ENCODE results near the gene IFT22.
A peak's percentile ranks its signal among the peaks of the same experiment; 100 is the strongest.
"Not testable (repeated sequence)": the region's sequence is repeated elsewhere in the genome, so short reads cannot be mapped to it uniquely, and the experiment has no call there.

The IFT22 gene

DNA sequence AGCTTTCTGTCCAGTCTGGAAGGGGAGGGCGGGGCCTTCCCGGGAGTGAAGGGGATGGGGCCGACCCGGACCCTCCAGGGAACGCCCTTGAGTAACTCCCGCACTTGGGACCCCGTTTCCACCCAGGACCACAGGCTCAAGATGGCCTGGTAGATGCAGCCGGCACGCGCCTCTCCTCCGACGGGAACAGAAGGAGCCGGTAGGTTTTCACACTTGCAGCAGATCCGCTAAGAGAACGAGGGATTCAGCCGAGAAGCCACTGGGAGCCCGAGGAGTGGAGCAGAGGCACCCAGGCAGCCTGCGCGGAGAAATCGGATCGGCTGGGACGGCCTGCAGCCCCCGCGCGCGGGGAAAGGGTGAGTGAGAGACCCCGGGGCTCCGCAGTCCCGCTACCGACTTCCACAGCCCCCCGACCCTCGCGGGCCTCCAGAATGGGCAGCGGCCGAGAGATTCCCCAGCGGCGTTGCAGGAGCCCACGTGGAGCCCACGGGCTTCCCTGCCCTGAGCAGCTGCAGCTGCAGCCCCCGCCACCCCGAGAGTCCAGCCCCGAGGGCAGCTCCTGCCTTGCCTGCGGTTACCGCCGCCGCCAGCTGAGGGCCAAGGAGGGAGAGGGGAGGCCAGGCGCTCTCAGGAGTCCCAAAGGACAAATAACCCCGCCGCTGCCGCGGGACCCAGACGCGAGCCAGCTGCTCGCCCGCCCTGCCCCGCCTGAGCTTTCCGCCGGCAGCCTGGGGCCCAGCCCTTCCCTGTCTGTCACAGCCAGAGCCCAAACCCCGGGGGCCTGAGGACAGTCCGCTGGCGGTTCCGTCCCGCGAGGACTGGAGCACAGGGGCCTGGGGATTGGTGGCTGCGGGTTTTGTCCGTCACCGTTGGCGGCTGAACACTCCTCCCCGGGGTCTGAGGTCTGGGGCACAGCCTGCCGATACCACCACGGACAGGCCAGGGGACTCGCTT lies 21.8 kb downstream of the IFT22 start:
- H3K9me3 Mint-ChIP-seq = peaks cover 12% of the 10 kb centered on the region
- H3K36me3 Mint-ChIP-seq (ENCODE audit: low read depth) = no peaks in the 10 kb centered on the region
- peaks cover 91% of the 10 kb centered on the region for H3K27me3 Mint-ChIP-seq
- H3K4me1 Mint-ChIP-seq (ENCODE audit: low read depth) = no peaks in the 10 kb centered on the region
- intact Hi-C loops (cut with micrococcal nuclease) = no loop called here
- no peak overlapping the region for H3K4me3 Mint-ChIP-seq
- no peak overlapping the region for H3K27ac Mint-ChIP-seq

DNA sequence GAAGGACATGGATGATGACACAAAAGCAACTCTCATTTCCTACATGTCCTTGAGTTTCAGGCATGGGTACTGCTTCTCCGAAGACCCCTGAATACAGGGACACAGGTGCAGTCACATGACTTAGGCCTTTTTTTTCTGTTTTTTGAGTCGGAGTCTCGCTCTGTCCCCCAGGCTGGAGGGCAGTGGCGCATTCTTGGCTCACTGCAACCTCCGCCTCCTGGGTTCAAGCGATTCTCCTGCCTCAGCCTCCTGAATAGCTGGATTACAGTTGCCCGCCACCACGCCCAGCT lies 26.8 kb downstream of the IFT22 start:
- intact Hi-C loops (cut with micrococcal nuclease) = no loop called here
- Mint-ChIP-seq H3K27ac (no peak overlapping the region), H3K9me3 (no peaks in the 10 kb centered on the region), H3K36me3 (ENCODE audit: low read depth) (no peaks in the 10 kb centered on the region), H3K4me1 (ENCODE audit: low read depth) (peaks cover 6% of the 10 kb centered on the region), H3K27me3 (peaks cover 82% of the 10 kb centered on the region), H3K4me3 (no peak overlapping the region)

DNA sequence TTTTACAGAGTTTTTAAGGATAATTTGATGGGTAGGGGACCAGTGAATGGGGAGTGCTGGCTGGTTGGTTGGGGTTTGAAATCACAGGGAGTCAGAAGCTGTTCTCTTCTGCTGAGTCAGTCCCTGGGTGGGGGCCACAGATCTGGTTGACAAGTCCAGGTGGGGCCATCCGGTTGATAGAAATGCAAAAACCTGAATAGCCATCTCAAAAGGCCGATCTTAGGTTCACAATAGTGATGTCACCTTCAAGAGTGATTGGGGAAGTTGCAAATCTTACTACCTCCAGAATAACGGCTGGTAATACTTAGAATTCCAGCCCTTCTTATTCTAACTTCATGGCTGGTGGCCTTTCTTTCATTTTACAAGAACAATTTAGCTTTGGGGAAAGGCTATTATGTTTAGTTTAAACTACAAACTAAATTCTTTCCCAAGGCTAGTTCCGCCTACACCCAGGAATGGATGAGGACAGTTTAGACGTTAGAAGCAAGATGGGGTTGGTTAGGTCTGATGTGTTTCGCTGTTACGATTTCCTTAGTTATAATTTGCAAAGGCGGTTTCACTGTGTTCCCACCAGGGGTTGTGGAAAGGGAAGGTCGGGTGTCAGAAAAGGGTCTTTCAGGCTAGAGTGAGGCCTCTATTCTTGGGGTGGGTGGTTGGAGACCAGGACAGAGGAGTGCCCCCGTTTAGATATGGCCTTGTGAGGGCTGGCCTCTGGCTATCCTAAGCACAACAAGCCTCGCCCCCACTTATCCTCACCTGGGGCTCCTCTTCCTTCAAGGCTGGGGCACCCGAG lies 27.4 kb downstream of the IFT22 start:
- peaks cover 80% of the 10 kb centered on the region for H3K27me3 Mint-ChIP-seq

DNA sequence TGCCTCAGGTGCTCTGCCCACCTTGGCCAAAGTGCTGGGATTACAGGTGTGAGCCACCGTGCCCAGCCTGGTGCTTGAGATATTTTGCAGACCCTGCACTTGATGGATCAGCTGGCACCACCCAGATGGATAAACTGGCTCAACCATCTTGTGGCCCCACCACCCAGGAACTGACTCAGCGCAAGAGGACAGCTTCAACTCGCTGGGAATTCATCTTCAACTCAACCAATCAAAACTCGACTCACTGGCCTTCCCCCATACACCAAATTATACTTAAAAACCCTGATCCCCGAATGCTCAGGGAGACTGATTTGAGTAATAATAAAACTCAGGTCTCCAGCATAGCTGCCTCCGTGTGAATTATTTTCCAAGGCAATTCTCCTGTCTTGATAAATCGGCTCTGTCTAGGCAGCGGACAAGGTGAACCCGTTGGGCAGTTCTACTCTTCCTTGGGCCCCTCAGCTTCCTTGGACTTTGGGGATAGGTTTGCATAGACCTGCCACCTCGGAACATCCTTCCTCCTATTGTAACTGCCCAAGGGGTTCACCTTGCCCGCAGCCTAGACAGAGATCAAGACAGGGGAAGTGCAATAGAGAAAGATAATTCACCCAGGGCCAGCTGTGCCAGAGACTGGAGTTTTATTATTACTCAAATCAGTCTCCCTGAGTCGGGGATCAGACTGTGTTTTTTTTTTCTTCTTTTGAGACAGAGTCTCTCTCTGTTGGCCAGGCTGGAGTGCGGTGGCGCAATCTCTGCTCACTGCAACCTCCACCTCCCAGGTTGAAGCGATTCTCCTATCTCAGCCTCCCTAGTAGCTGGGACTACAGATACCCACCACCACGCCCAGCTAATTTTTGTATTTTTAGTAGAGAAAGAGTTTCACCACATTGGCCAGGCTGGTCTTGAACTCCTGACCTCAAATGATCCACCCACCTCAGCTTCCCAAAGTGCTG lies 28.3 kb downstream of the IFT22 start:
- H3K27ac Mint-ChIP-seq; H3K9me3 Mint-ChIP-seq; H3K4me1 Mint-ChIP-seq (ENCODE audit: low read depth); H3K36me3 Mint-ChIP-seq (ENCODE audit: low read depth); intact Hi-C loops (cut with micrococcal nuclease); H3K4me3 Mint-ChIP-seq: not testable (repeated sequence)
- H3K27me3 Mint-ChIP-seq = peaks cover 75% of the 10 kb centered on the region

More for the DNA sequence above, 27.4 kb downstream of the IFT22 start:
- Mint-ChIP-seq H3K4me3 (no peak overlapping the region), H3K36me3 (ENCODE audit: low read depth) (no peaks in the 10 kb centered on the region), H3K27ac (no peak overlapping the region), H3K4me1 (ENCODE audit: low read depth) (peaks cover 6% of the 10 kb centered on the region), H3K9me3 (no peaks in the 10 kb centered on the region)
- intact Hi-C loops (cut with micrococcal nuclease) = no loop called here

DNA sequence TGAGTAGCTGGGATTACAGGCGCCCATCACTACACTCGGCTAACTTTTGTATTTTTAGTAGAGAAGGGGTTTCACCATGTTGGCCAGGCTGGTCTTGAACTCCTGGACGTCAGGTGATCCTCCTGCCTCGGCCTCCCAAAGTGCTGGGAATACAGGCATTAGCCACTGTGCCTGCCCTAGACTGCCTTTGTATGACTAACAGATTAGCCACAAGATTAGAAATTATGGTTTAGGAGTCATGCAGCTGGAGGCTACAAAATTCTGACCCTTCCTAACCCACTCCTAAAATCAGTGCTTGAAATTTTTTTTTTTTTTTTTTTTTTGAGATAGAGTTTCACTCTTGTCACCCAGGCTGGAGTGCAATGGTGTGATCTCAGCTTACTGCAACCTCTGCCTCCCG lies 29.0 kb downstream of the IFT22 start:
- H3K4me1 Mint-ChIP-seq (ENCODE audit: low read depth); H3K9me3 Mint-ChIP-seq; H3K4me3 Mint-ChIP-seq; H3K36me3 Mint-ChIP-seq (ENCODE audit: low read depth); H3K27ac Mint-ChIP-seq; intact Hi-C loops (cut with micrococcal nuclease): not testable (repeated sequence)
- H3K27me3 Mint-ChIP-seq = peaks cover 69% of the 10 kb centered on the region

DNA sequence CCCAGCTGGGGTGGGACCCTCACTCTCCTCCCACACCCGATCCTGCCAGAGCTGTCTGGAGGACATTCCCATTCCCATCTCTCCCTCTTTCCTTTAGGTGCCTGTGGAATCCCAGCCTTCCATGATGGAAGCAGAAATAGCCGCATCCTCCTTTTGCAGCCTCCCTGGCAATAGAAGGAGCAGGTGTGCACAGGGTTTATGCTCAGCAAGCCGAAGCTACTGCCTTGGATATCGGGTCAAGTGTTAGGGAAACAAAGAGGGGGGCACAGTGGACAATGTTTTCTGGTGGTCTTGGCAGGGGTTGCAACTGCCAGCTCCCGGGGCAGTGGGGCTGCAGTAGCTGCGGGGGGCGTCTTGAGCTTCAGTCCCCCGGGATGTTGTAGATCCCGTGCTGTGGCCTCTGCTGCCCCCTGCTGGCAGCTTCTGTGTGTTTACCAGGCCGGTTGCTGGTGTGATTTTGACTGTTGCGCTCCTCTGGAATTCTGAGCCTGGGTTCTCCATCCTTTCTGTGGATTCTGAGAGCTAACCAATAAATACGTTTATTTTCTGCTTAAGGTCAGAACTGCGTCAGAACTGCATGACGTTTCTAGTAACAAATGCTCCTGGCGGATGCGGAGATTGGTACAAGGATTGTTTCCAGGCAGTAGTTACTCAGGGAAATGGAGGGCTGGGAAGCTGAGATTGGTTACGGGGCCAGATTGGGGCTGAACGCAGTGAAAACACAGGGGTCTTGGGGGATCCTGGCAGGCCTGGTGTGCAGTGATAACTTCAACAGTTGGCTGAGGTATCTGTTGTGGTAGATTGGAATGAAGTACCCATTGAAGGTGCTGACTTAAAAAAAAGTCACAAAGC lies 31.2 kb downstream of the IFT22 start:
- peaks cover 51% of the 10 kb centered on the region for H3K27me3 Mint-ChIP-seq
- H3K9me3 Mint-ChIP-seq = peaks cover 11% of the 10 kb centered on the region
- intact Hi-C loops (cut with micrococcal nuclease); H3K36me3 Mint-ChIP-seq (ENCODE audit: low read depth); H3K27ac Mint-ChIP-seq; H3K4me3 Mint-ChIP-seq: not testable (repeated sequence)
- peaks cover 23% of the 10 kb centered on the region for H3K4me1 Mint-ChIP-seq (ENCODE audit: low read depth)

DNA sequence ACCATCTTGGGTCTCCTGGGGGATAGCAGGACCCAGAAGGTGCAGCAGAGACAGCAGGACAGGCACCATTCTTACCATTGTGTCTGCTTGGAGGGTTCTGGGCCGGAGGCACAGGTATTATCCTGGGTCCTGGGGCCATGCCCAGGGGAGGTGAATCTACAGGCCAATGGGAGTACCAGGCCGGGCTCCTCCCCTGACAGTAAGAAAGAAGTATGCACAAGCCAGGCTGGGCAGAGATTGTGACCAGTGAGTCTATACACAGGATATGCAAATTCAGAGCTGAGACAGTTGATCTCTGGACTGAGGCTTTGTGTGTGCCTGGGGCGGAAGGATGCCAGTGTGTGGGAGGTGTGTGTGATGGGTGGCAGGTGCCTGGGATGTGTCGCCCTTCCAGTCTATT lies 31.9 kb downstream of the IFT22 start:
- H3K27me3 Mint-ChIP-seq = peaks cover 44% of the 10 kb centered on the region
- H3K4me3 Mint-ChIP-seq; intact Hi-C loops (cut with micrococcal nuclease); H3K27ac Mint-ChIP-seq; H3K36me3 Mint-ChIP-seq (ENCODE audit: low read depth): not testable (repeated sequence)
- H3K4me1 Mint-ChIP-seq (ENCODE audit: low read depth) = peaks cover 23% of the 10 kb centered on the region
- peaks cover 11% of the 10 kb centered on the region for H3K9me3 Mint-ChIP-seq

DNA sequence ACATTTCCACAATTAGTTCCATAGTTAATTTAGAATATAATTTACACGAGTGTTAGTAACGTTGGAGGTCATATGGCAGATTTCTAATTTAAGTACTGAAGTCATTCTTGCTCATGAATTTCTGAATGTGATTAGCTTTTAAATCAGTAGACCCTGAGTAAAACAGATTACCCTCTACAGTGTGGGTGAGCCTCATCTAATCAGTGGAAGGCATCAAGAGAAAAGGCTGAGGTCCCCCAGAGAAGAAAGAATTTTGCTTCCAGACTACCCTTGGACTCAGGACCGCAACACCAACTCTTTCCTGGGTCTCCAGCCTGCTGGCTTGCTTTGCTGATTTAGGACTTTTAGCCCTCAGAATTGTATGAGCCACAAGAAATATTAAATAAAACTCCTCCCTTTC lies 33.2 kb downstream of the IFT22 start:
- Mint-ChIP-seq H3K27me3 (peaks cover 32% of the 10 kb centered on the region), H3K4me1 (ENCODE audit: low read depth) (peaks cover 23% of the 10 kb centered on the region), H3K9me3 (peaks cover 11% of the 10 kb centered on the region), H3K36me3 (ENCODE audit: low read depth) (no peaks in the 10 kb centered on the region), H3K4me3 (no peak overlapping the region), H3K27ac (no peak overlapping the region)
- intact Hi-C loops (cut with micrococcal nuclease) = no loop called here

DNA sequence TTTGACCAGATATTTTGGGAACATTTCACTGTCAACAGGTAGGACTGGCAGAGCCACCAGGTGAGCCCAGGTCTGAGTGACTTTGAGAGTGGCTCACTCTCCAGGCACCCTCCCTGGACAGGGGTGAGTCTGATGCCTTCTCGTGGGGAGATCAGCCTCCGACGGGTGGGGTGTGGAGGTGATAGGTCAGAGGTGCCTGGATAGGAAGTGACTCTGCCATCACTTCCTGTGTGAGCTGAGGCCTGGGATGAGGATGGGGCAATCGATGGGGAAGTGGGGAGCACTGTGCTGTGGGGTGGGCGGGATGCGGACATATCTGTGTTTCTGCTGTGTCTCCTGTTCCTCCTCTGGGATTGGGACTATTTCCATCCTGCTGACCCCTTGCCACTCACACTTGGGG lies 34.6 kb downstream of the IFT22 start:
- peaks cover 29% of the 10 kb centered on the region for H3K4me1 Mint-ChIP-seq (ENCODE audit: low read depth)
- no peaks in the 10 kb centered on the region for H3K36me3 Mint-ChIP-seq (ENCODE audit: low read depth)
- no peak overlapping the region for H3K27ac Mint-ChIP-seq
- peaks cover 23% of the 10 kb centered on the region for H3K27me3 Mint-ChIP-seq
- H3K9me3 Mint-ChIP-seq = peaks cover 11% of the 10 kb centered on the region
- intact Hi-C loops (cut with micrococcal nuclease) = no loop called here
- no peak overlapping the region for H3K4me3 Mint-ChIP-seq

DNA sequence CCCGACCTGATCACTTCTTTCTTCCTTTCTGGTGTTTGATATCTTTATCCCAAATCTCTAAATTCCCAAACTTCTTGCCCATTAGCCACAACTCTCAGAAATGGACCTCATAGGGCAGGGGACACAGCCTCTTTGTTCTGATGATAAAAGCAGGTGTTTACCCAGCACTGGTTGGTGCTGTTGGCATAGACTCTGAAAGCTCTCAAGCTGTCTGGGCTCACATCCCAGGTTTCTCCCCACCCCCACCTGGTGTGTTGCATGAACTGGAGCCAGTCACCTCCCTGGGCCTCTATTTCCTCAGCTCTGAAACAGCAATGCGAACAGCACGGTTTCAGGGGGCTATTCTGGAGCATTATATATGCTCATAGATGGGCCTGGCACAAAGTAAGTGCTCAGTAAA lies 35.7 kb downstream of the IFT22 start:
- H3K27ac Mint-ChIP-seq; H3K36me3 Mint-ChIP-seq (ENCODE audit: low read depth); intact Hi-C loops (cut with micrococcal nuclease); H3K4me3 Mint-ChIP-seq: not testable (repeated sequence)
- peaks cover 29% of the 10 kb centered on the region for H3K4me1 Mint-ChIP-seq (ENCODE audit: low read depth)
- peaks cover 11% of the 10 kb centered on the region for H3K9me3 Mint-ChIP-seq
- H3K27me3 Mint-ChIP-seq = peaks cover 19% of the 10 kb centered on the region

DNA sequence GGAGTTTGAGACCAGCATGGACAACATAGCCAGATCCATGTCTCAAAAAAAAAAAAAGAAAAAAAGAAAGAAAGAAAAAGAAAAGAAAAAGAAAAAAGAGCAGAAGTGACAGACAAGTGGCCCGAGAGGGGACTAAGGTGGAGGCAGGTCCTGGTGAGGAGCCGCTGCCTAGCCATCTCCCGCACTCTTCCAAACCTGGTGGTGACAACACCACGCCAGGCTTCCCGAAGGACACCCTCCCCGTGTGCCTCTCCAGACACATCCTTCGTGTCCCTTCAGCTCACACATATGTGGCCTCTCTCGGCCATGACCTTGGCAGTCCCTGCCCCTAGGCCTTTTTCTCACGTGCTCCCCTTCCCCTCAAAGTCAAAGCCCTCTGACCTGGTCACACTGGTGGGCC lies 36.4 kb downstream of the IFT22 start:
- peaks cover 21% of the 10 kb centered on the region for H3K27me3 Mint-ChIP-seq
- H3K36me3 Mint-ChIP-seq (ENCODE audit: low read depth) = no peaks in the 10 kb centered on the region
- peaks cover 11% of the 10 kb centered on the region for H3K9me3 Mint-ChIP-seq
- H3K4me3 Mint-ChIP-seq = no peak overlapping the region
- peaks cover 25% of the 10 kb centered on the region for H3K4me1 Mint-ChIP-seq (ENCODE audit: low read depth)
- intact Hi-C loops (cut with micrococcal nuclease) = no loop called here
- no peak overlapping the region for H3K27ac Mint-ChIP-seq

DNA sequence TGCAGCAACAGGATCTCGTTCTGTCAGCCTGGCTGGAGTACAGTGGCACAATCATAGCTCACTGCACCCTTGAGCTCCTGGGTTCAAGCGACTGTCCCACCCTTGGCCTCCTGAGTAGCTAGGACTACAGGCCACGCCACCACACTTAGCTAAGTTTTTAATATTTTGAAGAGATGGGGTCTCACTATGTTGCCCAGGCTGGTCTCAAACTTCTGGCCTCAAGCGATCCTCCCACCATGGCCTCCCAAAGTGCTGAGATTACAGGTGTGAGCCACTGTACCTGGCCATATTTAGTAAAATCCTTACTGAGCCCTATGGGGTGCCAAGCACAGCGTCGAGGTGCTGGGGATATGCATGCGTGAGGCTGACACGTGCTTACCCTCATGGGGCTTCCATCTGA lies 40.7 kb downstream of the IFT22 start:
- H3K4me1 Mint-ChIP-seq (ENCODE audit: low read depth); H3K4me3 Mint-ChIP-seq; H3K36me3 Mint-ChIP-seq (ENCODE audit: low read depth); H3K9me3 Mint-ChIP-seq: not testable (repeated sequence)
- H3K27me3 Mint-ChIP-seq = peaks cover 29% of the 10 kb centered on the region
- intact Hi-C loops (cut with micrococcal nuclease) = loop anchor here (5.0 kb wide), 1 partner anchor 34 kb away; the partner anchor contains the start of gene FIS1
- peak overlapping the region; percentile 18 for H3K27ac Mint-ChIP-seq

Measured in dendritic cell treated with granulocyte-macrophage colony-stimulating factor and Interleukin-4, amounts not matched to agents 40 ng/mL and 50 ng/mL, for 4 days (primary cell).